ENCODE measurements around the gene CLTC. TPM values are rescaled to one million over a fixed set of nuclear protein-coding genes. Genes with fewer than 3 reads are reported as not detected.

The CLTC gene
- total RNA-seq, 2 experiments from 2014 or later: 126 to 162 TPM

DNA sequence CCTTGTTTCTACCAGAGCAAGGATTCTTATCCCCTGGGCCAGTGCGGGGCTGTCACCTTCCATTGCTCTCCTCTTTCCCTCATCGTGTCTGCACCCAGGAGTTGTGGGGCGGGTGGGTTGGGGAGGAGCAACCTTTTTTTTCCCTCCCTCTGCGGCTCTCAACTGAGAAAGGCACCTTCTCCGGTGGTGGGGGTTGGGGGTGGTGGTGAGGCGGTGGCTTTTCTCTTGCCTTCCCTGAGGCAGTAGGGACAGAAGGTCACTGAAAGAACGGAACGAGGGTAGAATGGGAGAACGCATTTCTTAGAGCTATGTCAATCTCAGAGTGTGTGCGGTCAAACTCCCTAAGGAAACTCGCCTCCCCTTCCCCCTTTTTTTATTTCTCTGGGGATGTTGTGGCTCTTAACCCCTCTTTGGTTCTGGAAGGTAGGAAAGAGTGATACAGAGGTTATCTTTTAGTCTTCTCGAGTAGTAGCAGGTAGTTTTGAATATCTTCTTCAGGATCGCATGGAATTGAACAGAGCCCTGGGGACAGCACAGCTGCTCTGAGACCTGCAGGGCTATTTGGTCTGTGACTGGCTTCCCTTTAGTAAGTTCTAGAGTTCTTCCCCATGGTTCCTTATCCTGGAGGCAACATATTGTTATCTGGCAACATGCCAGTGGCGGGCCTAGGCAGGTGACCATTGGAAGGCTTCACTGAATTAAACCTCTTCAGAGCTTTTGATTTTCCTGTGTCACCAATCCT is 994 bp downstream of the CLTC start:
- CTCF ChIA-PET: no interaction called here
- peak overlapping the region; percentile 97 for H3K27ac Mint-ChIP-seq
- no peaks in the 10 kb centered on the region for H3K9me3 Mint-ChIP-seq (ENCODE audit: low read depth)
- H3K4me3 Mint-ChIP-seq: peak overlapping the region; percentile 92
- peaks cover 54% of the 10 kb centered on the region for H3K4me1 Mint-ChIP-seq
- ATAC-seq (no peak), DNase-seq (peak; percentile 82)
- H3K36me3 Mint-ChIP-seq: peaks cover 18% of the 10 kb centered on the region
- no peaks in the 10 kb centered on the region for H3K27me3 Mint-ChIP-seq

DNA sequence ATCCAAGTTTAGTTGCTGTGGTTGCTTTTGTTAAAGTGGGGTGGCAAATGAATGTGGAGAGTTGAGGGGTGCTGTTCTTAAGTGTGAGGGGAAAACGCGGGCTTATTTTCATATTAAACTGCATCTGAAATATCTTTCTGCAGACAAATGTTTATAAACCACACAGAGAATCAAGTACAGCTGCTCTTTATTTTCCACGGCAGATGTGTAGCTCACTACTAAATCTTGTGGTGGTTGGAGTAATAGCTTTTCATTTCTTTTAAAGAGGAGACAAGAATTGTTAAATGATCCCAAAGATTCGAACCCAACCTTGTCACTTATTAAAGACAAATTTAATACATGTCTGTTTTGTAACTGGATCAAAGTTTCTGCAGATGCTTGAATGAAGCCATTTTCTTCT is 2.1 kb downstream of the CLTC start:
- H3K27me3 Mint-ChIP-seq: no peaks in the 10 kb centered on the region
- peaks cover 21% of the 10 kb centered on the region for H3K36me3 Mint-ChIP-seq
- H3K27ac Mint-ChIP-seq: peak overlapping the region; percentile 41
- peaks cover 61% of the 10 kb centered on the region for H3K4me1 Mint-ChIP-seq
- CTCF ChIA-PET: interaction anchor here (0.6 kb wide), 1 partner anchor 29 kb away, joined by 3 read pairs; no protein-coding TSS in a partner anchor
- DNase-seq: no peak
- H3K4me3 Mint-ChIP-seq: peak overlapping the region; percentile 63
- no peaks in the 10 kb centered on the region for H3K9me3 Mint-ChIP-seq (ENCODE audit: low read depth)
- no peak for ATAC-seq

- peaks cover 27% of the 10 kb centered on the region for H3K36me3 Mint-ChIP-seq
- no peaks in the 10 kb centered on the region for H3K9me3 Mint-ChIP-seq (ENCODE audit: low read depth)
- H3K4me1 Mint-ChIP-seq: peaks cover 58% of the 10 kb centered on the region
- no peaks in the 10 kb centered on the region for H3K27me3 Mint-ChIP-seq
- H3K27ac Mint-ChIP-seq: peak overlapping the region; percentile 20
- ATAC-seq: no peak
- peak overlapping the region; percentile 25 for H3K4me3 Mint-ChIP-seq
- CTCF ChIA-PET: interaction anchor here (0.6 kb wide), 1 partner anchor 147 kb away, joined by 3 read pairs; no protein-coding TSS in a partner anchor
- DNase-seq: no peak
Measured at GRCh38 chr17:59623151-59623550, 3.5 kb downstream of the CLTC start.

DNA sequence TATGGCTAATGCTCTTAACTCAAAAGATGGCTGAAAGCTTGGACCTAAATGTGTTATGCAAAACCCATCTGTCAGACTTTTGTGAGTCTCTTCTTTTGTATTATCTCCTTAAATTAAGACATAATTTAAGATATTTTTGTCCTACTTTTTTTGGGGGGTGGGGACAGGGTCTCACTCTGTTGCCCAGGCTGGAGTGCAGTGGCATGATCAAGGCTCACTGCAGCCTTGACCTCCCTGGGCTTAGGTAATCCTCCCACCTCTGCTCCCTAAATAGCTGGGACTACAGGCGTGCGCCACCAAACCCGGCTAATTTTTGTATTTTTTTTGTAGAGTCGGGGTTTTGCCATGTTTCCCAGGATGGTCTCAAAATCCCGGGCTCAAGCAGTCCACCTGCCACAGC is 7.1 kb downstream of the CLTC start:
- peaks cover 46% of the 10 kb centered on the region for H3K36me3 Mint-ChIP-seq
- H3K9me3 Mint-ChIP-seq (ENCODE audit: low read depth): no peaks in the 10 kb centered on the region
- ATAC-seq (no peak), DNase-seq (no peak)
- CTCF ChIA-PET: no interaction called here
- no peak overlapping the region for H3K4me3 Mint-ChIP-seq
- no peak overlapping the region for H3K27ac Mint-ChIP-seq
- peaks cover 64% of the 10 kb centered on the region for H3K4me1 Mint-ChIP-seq
- H3K27me3 Mint-ChIP-seq: no peaks in the 10 kb centered on the region

- H3K4me1 Mint-ChIP-seq: peaks cover 58% of the 10 kb centered on the region
- H3K27me3 Mint-ChIP-seq: no peaks in the 10 kb centered on the region
- ATAC-seq (no peak), DNase-seq (no peak)
- no peak overlapping the region for H3K4me3 Mint-ChIP-seq
- H3K27ac Mint-ChIP-seq: no peak overlapping the region
- H3K36me3 Mint-ChIP-seq: peaks cover 46% of the 10 kb centered on the region
- no peaks in the 10 kb centered on the region for H3K9me3 Mint-ChIP-seq (ENCODE audit: low read depth)
- CTCF ChIA-PET: no interaction called here
Measured at GRCh38 chr17:59627274-59627673, 7.6 kb downstream of the CLTC start.

GRCh38 chr17:59627770-59628171 is 8.1 kb downstream of the CLTC start:
- CTCF ChIA-PET: no interaction called here

GRCh38 chr17:59629174-59629573 is 9.5 kb downstream of the CLTC start:
- peaks cover 56% of the 10 kb centered on the region for H3K4me1 Mint-ChIP-seq
- no peak for DNase-seq
- CTCF ChIA-PET: no interaction called here

More at GRCh38 chr17:59627770-59628171, 8.1 kb downstream of the CLTC start:
- ATAC-seq (no peak), DNase-seq (no peak)
- Mint-ChIP-seq H3K4me1 (peaks cover 56% of the 10 kb centered on the region), H3K36me3 (peaks cover 46% of the 10 kb centered on the region), H3K27me3 (no peaks in the 10 kb centered on the region), H3K4me3 (no peak overlapping the region), H3K9me3 (ENCODE audit: low read depth) (no peaks in the 10 kb centered on the region), H3K27ac (no peak overlapping the region)

DNA sequence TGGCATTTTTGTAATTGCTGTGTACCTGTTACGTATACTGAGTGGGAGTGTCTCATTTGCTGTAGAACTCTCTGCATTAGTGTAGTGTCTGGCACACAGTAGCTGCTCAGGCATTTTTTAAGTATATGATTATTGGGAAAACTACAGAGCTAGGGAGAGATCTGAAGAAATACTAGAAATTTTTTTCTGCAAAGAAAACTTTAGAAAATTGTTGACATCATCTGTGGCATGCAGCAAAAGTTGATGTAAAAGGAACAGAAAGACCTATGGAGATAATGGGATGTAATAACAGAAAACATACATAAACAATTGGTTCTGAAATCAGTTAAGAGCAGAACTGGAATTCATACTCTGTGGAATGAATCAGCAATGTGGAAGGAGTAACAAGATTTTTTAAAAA is 11.6 kb downstream of the CLTC start:
- H3K27me3 Mint-ChIP-seq: no peaks in the 10 kb centered on the region
- peak overlapping the region; percentile 26 for H3K27ac Mint-ChIP-seq
- no peak overlapping the region for H3K4me3 Mint-ChIP-seq
- H3K9me3 Mint-ChIP-seq (ENCODE audit: low read depth): no peaks in the 10 kb centered on the region
- DNase-seq (no peak), ATAC-seq (no peak)
- peaks cover 34% of the 10 kb centered on the region for H3K36me3 Mint-ChIP-seq
- CTCF ChIA-PET: no interaction called here
- peaks cover 57% of the 10 kb centered on the region for H3K4me1 Mint-ChIP-seq

More at GRCh38 chr17:59629174-59629573, 9.5 kb downstream of the CLTC start:
- H3K36me3 Mint-ChIP-seq: peaks cover 38% of the 10 kb centered on the region
- H3K9me3 Mint-ChIP-seq (ENCODE audit: low read depth): no peaks in the 10 kb centered on the region
- no peak overlapping the region for H3K27ac Mint-ChIP-seq
- no peaks in the 10 kb centered on the region for H3K27me3 Mint-ChIP-seq
- ATAC-seq: no peak
- no peak overlapping the region for H3K4me3 Mint-ChIP-seq

GRCh38 chr17:59632398-59632797 is 12.7 kb downstream of the CLTC start:
- H3K36me3 Mint-ChIP-seq: peaks cover 35% of the 10 kb centered on the region
- H3K4me3 Mint-ChIP-seq: no peak overlapping the region
- no peaks in the 10 kb centered on the region for H3K27me3 Mint-ChIP-seq
- DNase-seq (no peak), ATAC-seq (no peak)
- H3K4me1 Mint-ChIP-seq: peaks cover 53% of the 10 kb centered on the region
- no peaks in the 10 kb centered on the region for H3K9me3 Mint-ChIP-seq (ENCODE audit: low read depth)
- H3K27ac Mint-ChIP-seq: no peak overlapping the region
- CTCF ChIA-PET: interaction anchor here (0.8 kb wide), 1 partner anchor 13 kb away, joined by 5 read pairs; the partner anchor contains the start of gene CLTC

GRCh38 chr17:59633658-59634359 is 14.1 kb downstream of the CLTC start:
- CTCF ChIA-PET: interaction anchor here (1.0 kb wide), 1 partner anchor 8 kb away, joined by 3 read pairs; no protein-coding TSS in a partner anchor
- Mint-ChIP-seq H3K27ac (no peak overlapping the region), H3K36me3 (peaks cover 25% of the 10 kb centered on the region), H3K4me1 (peaks cover 45% of the 10 kb centered on the region), H3K4me3 (no peak overlapping the region), H3K9me3 (ENCODE audit: low read depth) (no peaks in the 10 kb centered on the region), H3K27me3 (no peaks in the 10 kb centered on the region)
- ATAC-seq: no peak
- no peak for DNase-seq

DNA sequence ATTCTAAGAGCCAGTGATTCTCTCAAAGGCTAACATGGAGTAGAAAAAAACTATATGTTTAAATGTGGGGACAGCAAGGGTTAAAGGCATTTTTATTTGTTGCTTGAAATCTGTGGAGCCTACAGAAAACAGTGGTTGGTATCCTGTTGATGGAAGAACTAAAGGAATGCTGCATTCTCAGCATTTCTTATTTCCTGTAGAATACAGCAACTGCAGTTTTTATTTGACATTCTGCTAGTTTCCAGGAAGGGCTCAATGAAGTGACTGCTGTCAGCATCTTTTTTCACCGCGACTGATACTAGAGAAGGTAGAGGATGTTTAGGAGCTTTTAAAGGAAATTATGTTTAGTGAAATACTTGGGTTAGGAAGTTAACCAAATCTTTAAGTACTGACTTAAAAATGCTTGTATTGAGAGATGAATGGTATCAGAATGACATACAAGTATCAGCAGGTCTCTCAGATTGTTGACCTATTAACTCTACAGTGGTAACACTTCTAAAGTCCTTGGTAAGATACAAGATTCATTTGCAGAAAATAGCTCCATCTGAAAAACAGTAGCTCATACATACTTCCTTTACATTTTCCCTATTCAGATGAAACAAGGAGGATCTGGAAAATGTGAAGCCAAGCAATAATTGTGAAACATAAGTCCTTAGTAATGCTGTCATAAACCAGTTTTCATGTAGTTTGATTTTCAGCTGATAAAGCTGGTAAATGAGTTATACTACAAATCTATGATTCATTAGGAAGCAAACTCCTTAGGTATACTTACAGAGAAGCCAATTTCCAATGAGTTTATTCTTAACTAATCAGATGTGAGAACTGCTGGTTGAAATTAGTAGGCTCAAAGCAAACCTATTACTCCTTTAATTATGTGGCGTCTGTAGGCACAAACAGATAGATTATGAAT is 15.2 kb downstream of the CLTC start:
- DNase-seq (no peak), ATAC-seq (peak; percentile 45)
- Mint-ChIP-seq H3K27ac (peak overlapping the region; percentile 60), H3K36me3 (peaks cover 15% of the 10 kb centered on the region), H3K4me1 (peaks cover 42% of the 10 kb centered on the region), H3K4me3 (no peak overlapping the region), H3K27me3 (no peaks in the 10 kb centered on the region), H3K9me3 (ENCODE audit: low read depth) (no peaks in the 10 kb centered on the region)
- CTCF ChIA-PET: no interaction called here

DNA sequence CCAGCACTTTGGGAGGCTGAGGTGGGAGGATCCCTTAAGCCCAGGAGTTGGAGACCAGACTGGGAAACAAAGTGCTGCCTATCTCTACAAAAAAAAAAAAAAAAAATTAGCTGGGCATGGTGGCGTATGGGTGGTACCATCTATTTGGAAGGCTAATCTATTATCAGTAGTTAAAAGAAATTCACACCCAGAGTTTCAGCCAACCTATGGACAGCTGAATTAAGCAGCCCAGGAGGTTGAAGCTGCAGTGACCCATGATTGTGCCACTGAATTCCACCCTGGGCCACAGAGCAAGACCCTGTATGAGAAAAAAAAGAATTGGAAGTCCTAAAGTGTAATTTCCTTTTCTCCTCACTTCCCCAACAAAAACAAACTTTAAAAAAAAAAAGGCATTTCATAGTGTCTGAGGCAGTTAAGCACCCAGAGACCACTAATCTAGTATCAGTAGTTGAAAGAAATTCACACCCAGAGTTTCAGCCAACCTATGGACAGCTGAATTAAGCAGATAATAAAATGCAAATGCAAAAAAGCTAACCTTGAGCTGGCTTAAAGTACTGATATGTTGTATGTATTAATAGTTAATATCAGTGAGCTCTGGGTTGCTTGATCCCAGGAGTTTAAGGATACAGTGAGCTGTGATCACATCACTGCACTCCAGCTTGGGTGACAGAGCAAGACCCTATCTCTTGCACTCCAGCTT is 18.1 kb downstream of the CLTC start:
- ATAC-seq (no peak), DNase-seq (no peak)
- no peaks in the 10 kb centered on the region for H3K9me3 Mint-ChIP-seq (ENCODE audit: low read depth)
- H3K4me1 Mint-ChIP-seq: peaks cover 50% of the 10 kb centered on the region
- H3K27me3 Mint-ChIP-seq: no peaks in the 10 kb centered on the region
- H3K27ac Mint-ChIP-seq: no peak overlapping the region
- CTCF ChIA-PET: no interaction called here
- H3K36me3 Mint-ChIP-seq: peaks cover 4% of the 10 kb centered on the region
- H3K4me3 Mint-ChIP-seq: no peak overlapping the region

DNA sequence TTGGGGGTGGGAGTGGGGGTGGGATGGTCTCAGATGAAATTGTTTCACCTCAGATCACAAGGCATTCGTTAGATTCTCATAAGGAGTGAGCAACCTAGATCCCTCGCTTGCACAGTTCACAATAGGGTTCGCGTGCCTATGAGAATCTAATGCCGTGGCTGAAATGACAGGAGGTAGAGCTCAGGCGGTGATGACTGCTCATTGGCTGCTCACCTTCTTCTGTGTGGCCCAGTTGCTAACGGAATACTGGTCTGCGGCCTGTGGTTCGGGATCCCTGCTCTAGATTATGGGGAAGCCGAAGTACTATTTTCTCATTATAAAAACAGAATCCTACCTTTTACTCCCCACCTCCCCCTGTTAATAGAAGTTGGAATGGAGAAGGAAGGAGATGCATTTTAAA is 18.9 kb downstream of the CLTC start:
- Mint-ChIP-seq H3K4me1 (peaks cover 51% of the 10 kb centered on the region), H3K27me3 (no peaks in the 10 kb centered on the region), H3K9me3 (ENCODE audit: low read depth) (no peaks in the 10 kb centered on the region), H3K4me3 (no peak overlapping the region), H3K36me3 (peaks cover 4% of the 10 kb centered on the region), H3K27ac (no peak overlapping the region)
- CTCF ChIA-PET: interaction anchor here (0.9 kb wide), 1 partner anchor 19 kb away, joined by 3 read pairs; the partner anchor contains the start of gene CLTC
- DNase-seq (no peak), ATAC-seq (no peak)

All from activated CD8-positive, alpha-beta memory T cell treated with anti-CD3 and anti-CD28 coated beads, Interleukin-2, amount 10 ng/mL, durations not matched to agents 7 days and 5 days (primary cell).